GM23338 (cell line): ENCODE results near the gene MYO1E. TPM values are rescaled to one million over a fixed set of nuclear protein-coding genes. Genes with fewer than 3 reads are reported as not detected.

Source experiments
- ATAC-seq: fragments of 200-7000 bp; cut with Tn5 transposase; 3 replicates; pipeline ENCODE4 v1.9.1; 2020
- DNase-seq: peaks from one replicate; pipeline ENCODE4 v3.0.0-alpha.2; 2015; ENCODE audit warnings: low spot score
- H2AFZ ChIP-seq: fragments of 200-600 bp; sonication (generic); 2 replicates; pipeline ENCODE4 v1.8.0; 2016; ENCODE audit warnings: antibody characterized with exemption, mild to moderate bottlenecking, moderate library complexity
- H3F3A ChIP-seq: fragments of 200-600 bp; sonication (generic); replicated peaks from 2 replicates; pipeline ENCODE4 v1.8.0; 2017; ENCODE audit warnings: antibody characterized with exemption, mixed run types, low read depth
- H3K27ac ChIP-seq: fragments of 200-600 bp; sonication (generic); 2 replicates; pipeline ENCODE4 v1.6.1; 2016; ENCODE audit warnings: low read depth
- H3K27me3 ChIP-seq: fragments of 200-600 bp; sonication (generic); 2 replicates; pipeline ENCODE4 v1.8.0; 2016; ENCODE audit warnings: mild to moderate bottlenecking, mixed run types, moderate library complexity; ENCODE audit not compliant: insufficient read depth
- H3K36me3 ChIP-seq: fragments of 200-600 bp; sonication (generic); 2 replicates; pipeline ENCODE4 v1.8.0; 2016; ENCODE audit warnings: mild to moderate bottlenecking; ENCODE audit not compliant: insufficient read depth
- H3K4me1 ChIP-seq: fragments of 200-600 bp; sonication (generic); 2 replicates; pipeline ENCODE4 v1.8.0; 2016; ENCODE audit warnings: mild to moderate bottlenecking, moderate library complexity; ENCODE audit not compliant: insufficient read depth
- H3K4me2 ChIP-seq: fragments of 200-600 bp; sonication (generic); 2 replicates; pipeline ENCODE4 v1.7.1; 2017; ENCODE audit warnings: mixed run types
- H3K4me3 ChIP-seq: fragments of 200-600 bp; sonication (generic); 2 replicates; pipeline ENCODE4 v1.6.1; 2016; ENCODE audit warnings: mixed run types
- H3K79me2 ChIP-seq: fragments of 200-600 bp; sonication (generic); replicated peaks from 2 replicates; pipeline ENCODE4 v1.8.0; 2017; ENCODE audit warnings: mild to moderate bottlenecking; ENCODE audit not compliant: insufficient read depth
- H3K9me2 ChIP-seq: fragments of 200-600 bp; sonication (generic); 2 replicates; pipeline ENCODE4 v1.8.0; 2017; ENCODE audit not compliant: insufficient read depth
- H4K20me1 ChIP-seq: fragments of 200-600 bp; sonication (generic); replicated peaks from 2 replicates; pipeline ENCODE4 v1.8.0; 2017; ENCODE audit warnings: mild to moderate bottlenecking; ENCODE audit not compliant: insufficient read depth
- H3K27ac Mint-ChIP-seq: 2 replicates; pipeline ENCODE4 v1.8.0; 2020; ENCODE audit warnings: inconsistent platforms, mild to moderate bottlenecking, moderate library complexity, mixed read lengths
- H3K27me3 Mint-ChIP-seq: 3 replicates; pipeline ENCODE4 v1.8.0; 2022; ENCODE audit warnings: low read depth, mild to moderate bottlenecking, moderate library complexity, mixed read lengths, inconsistent platforms; ENCODE audit not compliant: insufficient read depth, poor library complexity
- H3K36me3 Mint-ChIP-seq: 3 replicates; pipeline ENCODE4 v1.8.0; 2021; ENCODE audit warnings: low read depth, mild to moderate bottlenecking, inconsistent platforms, moderate library complexity, mixed read lengths
- H3K4me1 Mint-ChIP-seq: 3 replicates; pipeline ENCODE4 v1.8.0; 2020; ENCODE audit warnings: mild to moderate bottlenecking, inconsistent platforms, mixed read lengths
- H3K4me3 Mint-ChIP-seq: 3 replicates; pipeline ENCODE4 v1.8.0; 2021; ENCODE audit warnings: moderate library complexity, mild to moderate bottlenecking, inconsistent platforms, mixed read lengths
- H3K9me3 Mint-ChIP-seq: 3 replicates; pipeline ENCODE4 v1.8.0; 2020; ENCODE audit warnings: moderate library complexity, mild to moderate bottlenecking, inconsistent platforms, mixed read lengths
- CREB1 ChIP-seq: fragments of 250-450 bp; sonication (Bioruptor Pico); IDR thresholded peaks from 2 replicates; pipeline ENCODE4 v1.5.0; 2020; ENCODE audit warnings: low read depth, mild to moderate bottlenecking, moderate library complexity
- ETS1 ChIP-seq: IDR thresholded peaks from 2 replicates; pipeline ENCODE4 v1.6.1; 2016; ENCODE audit warnings: antibody characterized with exemption
- EZH2 ChIP-seq: fragments of 200-600 bp; sonication (generic); IDR thresholded peaks from one replicate; pipeline ENCODE4 v1.8.0; 2017; ENCODE audit warnings: antibody characterized with exemption, mild to moderate bottlenecking, low read depth; ENCODE audit not compliant: unreplicated experiment
- EZH2phosphoT487 ChIP-seq: fragments of 200-600 bp; sonication (generic); IDR thresholded peaks from one replicate; pipeline ENCODE4 v1.8.1; 2018; ENCODE audit warnings: antibody characterized with exemption; ENCODE audit not compliant: unreplicated experiment
- JUNB ChIP-seq: IDR thresholded peaks from one replicate; pipeline ENCODE4 v1.6.1; 2016; ENCODE audit warnings: antibody characterized with exemption; ENCODE audit not compliant: unreplicated experiment
- NANOG ChIP-seq: IDR thresholded peaks from 2 replicates; pipeline ENCODE4 v1.6.1; 2016; ENCODE audit warnings: antibody characterized with exemption, borderline replicate concordance
- POLR2AphosphoS5 ChIP-seq: IDR thresholded peaks from 2 replicates; pipeline ENCODE4 v1.6.1; 2016; ENCODE audit warnings: antibody characterized with exemption, low read depth
- STAT1 ChIP-seq: IDR thresholded peaks from one replicate; pipeline ENCODE4 v1.6.1; 2016; ENCODE audit warnings: antibody characterized with exemption; ENCODE audit not compliant: unreplicated experiment
- ZNF114 ChIP-seq: fragments of 250-450 bp; sonication (Bioruptor Pico); IDR thresholded peaks from 2 replicates; pipeline ENCODE4 v1.5.0; 2020; ENCODE audit warnings: mild to moderate bottlenecking, moderate library complexity
- ZNF331 ChIP-seq: fragments of 250-450 bp; sonication (Bioruptor Pico); IDR thresholded peaks from 2 replicates; pipeline ENCODE4 v1.5.0; 2020; ENCODE audit warnings: low read depth, mild to moderate bottlenecking, moderate library complexity
- polyA plus RNA-seq: library from polyadenylated mRNA; unstranded; fragments of >200 nt; fragmentation: Nextera tagmentation; extraction: Ambion mirVana; gene quantifications from 2 replicates; pipeline ENCODE4 v1.2.1, GENCODE V29; 2016
- total RNA-seq: library from RNA; depleted of rRNA; stranded (reverse); fragments of >200 nt; shearing (Covaris generic); gene quantifications from 2 replicates; pipeline ENCODE4 v1.2.3, GENCODE V29; 2014
- TF ChIP-seq, protein P1 (sequence below), 2 experiments: fragments of 200-600 bp in 1 of 2; sonication (generic) in 1 of 2; conservative IDR thresholded peaks; 2 replicates each; pipeline versions ENCODE4 v1.5.1 to v1.6.1; 2016 to 2017; ENCODE audit warnings: antibody characterized with exemption in 2 of 2, low read depth in 2 of 2, mild to moderate bottlenecking in 2 of 2, moderate library complexity in 1 of 2
- TF ChIP-seq, protein P2 (sequence below): IDR thresholded peaks from one replicate; pipeline ENCODE4 v1.6.1; 2018; ENCODE audit warnings: antibody characterized with exemption; ENCODE audit not compliant: unreplicated experiment

Gene MYO1E
- total and polyA plus RNA-seq, 2 experiments from 2014 or later, result 68.3 to 131 TPM

GRCh38 chr15:59223736-59224135 lies 148.9 kb downstream of the MYO1E start (continued):
- TF ChIP-seq ETS1, result no peak
- no peak for TF ChIP-seq ZNF114 (CRISPR knock-in tag)
- TF ChIP-seq EZH2, result no peak
- no peak for TF ChIP-seq EZH2phosphoT487
- TF ChIP-seq, protein P1, sequence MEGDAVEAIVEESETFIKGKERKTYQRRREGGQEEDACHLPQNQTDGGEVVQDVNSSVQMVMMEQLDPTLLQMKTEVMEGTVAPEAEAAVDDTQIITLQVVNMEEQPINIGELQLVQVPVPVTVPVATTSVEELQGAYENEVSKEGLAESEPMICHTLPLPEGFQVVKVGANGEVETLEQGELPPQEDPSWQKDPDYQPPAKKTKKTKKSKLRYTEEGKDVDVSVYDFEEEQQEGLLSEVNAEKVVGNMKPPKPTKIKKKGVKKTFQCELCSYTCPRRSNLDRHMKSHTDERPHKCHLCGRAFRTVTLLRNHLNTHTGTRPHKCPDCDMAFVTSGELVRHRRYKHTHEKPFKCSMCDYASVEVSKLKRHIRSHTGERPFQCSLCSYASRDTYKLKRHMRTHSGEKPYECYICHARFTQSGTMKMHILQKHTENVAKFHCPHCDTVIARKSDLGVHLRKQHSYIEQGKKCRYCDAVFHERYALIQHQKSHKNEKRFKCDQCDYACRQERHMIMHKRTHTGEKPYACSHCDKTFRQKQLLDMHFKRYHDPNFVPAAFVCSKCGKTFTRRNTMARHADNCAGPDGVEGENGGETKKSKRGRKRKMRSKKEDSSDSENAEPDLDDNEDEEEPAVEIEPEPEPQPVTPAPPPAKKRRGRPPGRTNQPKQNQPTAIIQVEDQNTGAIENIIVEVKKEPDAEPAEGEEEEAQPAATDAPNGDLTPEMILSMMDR (conservative IDR thresholded peaks at IDR 0.05; ENCODE audit: low read depth in 2 of 2), result no peak
- TF ChIP-seq POLR2AphosphoS5, result no peak
- TF ChIP-seq NANOG, result no peak
- no peak for TF ChIP-seq ZNF331 (CRISPR knock-in tag)
- TF ChIP-seq, protein P2, sequence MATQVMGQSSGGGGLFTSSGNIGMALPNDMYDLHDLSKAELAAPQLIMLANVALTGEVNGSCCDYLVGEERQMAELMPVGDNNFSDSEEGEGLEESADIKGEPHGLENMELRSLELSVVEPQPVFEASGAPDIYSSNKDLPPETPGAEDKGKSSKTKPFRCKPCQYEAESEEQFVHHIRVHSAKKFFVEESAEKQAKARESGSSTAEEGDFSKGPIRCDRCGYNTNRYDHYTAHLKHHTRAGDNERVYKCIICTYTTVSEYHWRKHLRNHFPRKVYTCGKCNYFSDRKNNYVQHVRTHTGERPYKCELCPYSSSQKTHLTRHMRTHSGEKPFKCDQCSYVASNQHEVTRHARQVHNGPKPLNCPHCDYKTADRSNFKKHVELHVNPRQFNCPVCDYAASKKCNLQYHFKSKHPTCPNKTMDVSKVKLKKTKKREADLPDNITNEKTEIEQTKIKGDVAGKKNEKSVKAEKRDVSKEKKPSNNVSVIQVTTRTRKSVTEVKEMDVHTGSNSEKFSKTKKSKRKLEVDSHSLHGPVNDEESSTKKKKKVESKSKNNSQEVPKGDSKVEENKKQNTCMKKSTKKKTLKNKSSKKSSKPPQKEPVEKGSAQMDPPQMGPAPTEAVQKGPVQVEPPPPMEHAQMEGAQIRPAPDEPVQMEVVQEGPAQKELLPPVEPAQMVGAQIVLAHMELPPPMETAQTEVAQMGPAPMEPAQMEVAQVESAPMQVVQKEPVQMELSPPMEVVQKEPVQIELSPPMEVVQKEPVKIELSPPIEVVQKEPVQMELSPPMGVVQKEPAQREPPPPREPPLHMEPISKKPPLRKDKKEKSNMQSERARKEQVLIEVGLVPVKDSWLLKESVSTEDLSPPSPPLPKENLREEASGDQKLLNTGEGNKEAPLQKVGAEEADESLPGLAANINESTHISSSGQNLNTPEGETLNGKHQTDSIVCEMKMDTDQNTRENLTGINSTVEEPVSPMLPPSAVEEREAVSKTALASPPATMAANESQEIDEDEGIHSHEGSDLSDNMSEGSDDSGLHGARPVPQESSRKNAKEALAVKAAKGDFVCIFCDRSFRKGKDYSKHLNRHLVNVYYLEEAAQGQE, result no peak

- Histone ChIP-seq H3K27ac (no peak overlapping the region), H4K20me1 (0 out of 2 replicates have a peak, but pooled peaks cover 6% of the 10 kb centered on the region), H3K4me1 (0 out of 2 replicates have a peak, but pooled peaks cover 3% of the 10 kb centered on the region), H3K9me2 (no peaks in the 10 kb centered on the region), H3K4me3 (no peak overlapping the region), H3F3A (no peaks in the 10 kb centered on the region), H3K79me2 (no peaks in the 10 kb centered on the region), H3K4me2 (no peak overlapping the region), H2AFZ (no peak overlapping the region), H3K27me3 (no peaks in the 10 kb centered on the region), H3K36me3 (0 out of 2 replicates have a peak, but pooled peaks cover 13% of the 10 kb centered on the region)
- Mint-ChIP-seq H3K9me3 (no peaks in the 10 kb centered on the region), H3K36me3 (peaks cover 11% of the 10 kb centered on the region), H3K27me3 (peaks cover 2% of the 10 kb centered on the region), H3K27ac (no peak overlapping the region), H3K4me1 (peaks cover 8% of the 10 kb centered on the region), H3K4me3 (no peak overlapping the region)
- no peak for DNase-seq
- no peak for ATAC-seq
- TF ChIP-seq ZNF114 (CRISPR knock-in tag) (no peak), JUNB (no peak), EZH2 (no peak), NANOG (no peak), ETS1 (no peak), STAT1 (no peak), CREB1 (no peak)
These were observed 149.6 kb downstream of the MYO1E start for GRCh38 chr15:59222906-59223550.
